Esophagus squamous epithelium (tissue), 5 donors: Measurements from ENCODE around the gene FBLN5. TPM values are rescaled to one million over a fixed set of nuclear protein-coding genes. Genes with fewer than 3 reads are reported as not detected.

Experiments
- DNase-seq: peaks from one replicate; lab custom pipeline; 2025; lab: John Stamatoyannopoulos, UW
- H3K27ac ChIP-seq, 4 donors: fragments of 200-600 bp; sonication (generic); one replicate each; pipeline ENCODE4 v1.5.1; 2016 to 2019; ENCODE audit warnings: mild to moderate bottlenecking in 1 of 4
- H3K27me3 ChIP-seq, 4 donors: fragments of 200-600 bp; sonication (generic); 1 replicate in 3 of 4; 2 replicates in 1 of 4; pipeline versions ENCODE4 v1.5.1 to v1.6.0; 2017 to 2021; ENCODE audit warnings: antibody characterized with exemption in 1 of 4
- H3K36me3 ChIP-seq, 3 donors: fragments of 200-600 bp; sonication (generic); one replicate each; pipeline ENCODE4 v1.5.1; 2016 to 2019
- H3K4me1 ChIP-seq, 3 donors: fragments of 200-600 bp; sonication (generic); one replicate each; pipeline ENCODE4 v1.5.1; 2017 to 2019
- H3K4me3 ChIP-seq, 4 donors: fragments of 200-600 bp; sonication (generic); 1 replicate in 3 of 4; 2 replicates in 1 of 4; pipeline ENCODE4 v1.5.1; 2016 to 2019; ENCODE audit warnings: mild to moderate bottlenecking in 2 of 4, moderate library complexity in 1 of 4
- H3K9me3 ChIP-seq, 3 donors: fragments of 200-600 bp; sonication (generic); one replicate each; pipeline ENCODE4 v1.5.1; 2016 to 2019
- CTCF ChIP-seq, 6 experiments: fragments of 450-650 bp in 4 of 6; fragments of 200-600 bp in 2 of 6; sonication (generic) in 2 of 6; IDR thresholded peaks; one replicate each; pipeline ENCODE4 v1.5.1; 2016 to 2019; ENCODE audit warnings: antibody characterized with exemption in 6 of 6, mild to moderate bottlenecking in 4 of 6, moderate library complexity in 4 of 6
- POLR2A ChIP-seq, 4 donors: fragments of 450-650 bp; IDR thresholded peaks; one replicate each; pipeline ENCODE4 v1.6.1; 2017; ENCODE audit warnings: antibody characterized with exemption in 4 of 4, mild to moderate bottlenecking in 4 of 4, moderate library complexity in 3 of 4
- WGBS, 2 donors: methylation state at CpG; one replicate each; pipeline ENCODE4 v1.1.5; 2018; 5-methylcytosine and 5-hydroxymethylcytosine counted together
- intact Hi-C: fragments of 100-400 bp; cut with DNase I; formaldehyde crosslinking; loops from one replicate; pipeline ENCODE4 v1.15.0; 2022
- total RNA-seq, 4 donors: library from RNA; depleted of rRNA; stranded (reverse); fragments of >200 nt; gene quantifications; one replicate each; pipeline ENCODE4 v1.1.0, GENCODE V29; 2016
- donor health status: DM: yes; HTN: yes; CAD: no.

FBLN5 gene
- total RNA-seq, 4 donors from 2014 or later, result 1.2 to 83.5 (median 8.0) TPM

DNA sequence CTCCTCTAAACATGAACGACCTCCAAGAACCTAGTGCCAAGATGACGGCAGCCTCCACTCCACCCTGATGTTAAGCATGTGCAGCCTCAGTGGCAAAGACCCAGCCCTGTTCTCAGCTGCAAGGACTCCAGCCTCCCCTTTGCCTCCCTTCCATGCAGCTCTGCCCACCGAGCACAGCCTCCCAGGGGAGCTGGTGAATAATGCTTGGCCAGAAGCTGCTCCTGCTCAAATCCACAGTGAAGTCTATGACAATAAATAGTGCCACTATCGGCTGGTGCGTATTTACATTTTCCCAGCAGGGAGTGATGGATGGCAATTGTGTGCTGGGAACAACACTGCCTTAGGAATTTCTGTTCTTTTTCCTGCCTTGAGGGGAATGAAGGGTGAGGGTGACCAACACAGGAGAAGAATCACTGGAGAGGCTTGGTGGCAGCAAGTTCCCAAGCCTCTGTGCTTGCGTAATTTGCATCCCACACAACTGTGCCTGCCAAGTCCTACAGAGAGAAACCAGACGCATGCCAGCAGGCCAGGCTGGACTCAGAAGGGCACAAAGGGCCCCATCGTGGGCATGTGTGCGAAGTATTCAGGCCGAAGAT lies 50.3 kb downstream of the FBLN5 start:
- peak overlapping the region in 3 of 4 donors; percentile 19 to 39 (median 31) for H3K27ac ChIP-seq
- no peak for DNase-seq
- intact Hi-C loops, result no loop called here
- no peaks in the 10 kb centered on the region for H3K9me3 ChIP-seq
- H3K27me3 ChIP-seq, result peaks cover 0 to 6% (median 0%) of the 10 kb centered on the region in 4 donors
- H3K4me1 ChIP-seq, result peaks cover 4 to 45% (median 6%) of the 10 kb centered on the region in 3 donors
- no peaks in the 10 kb centered on the region for H3K36me3 ChIP-seq
- no peak for TF ChIP-seq CTCF (IDR thresholded peaks at IDR 0.05)
- no peak for TF ChIP-seq POLR2A (IDR thresholded peaks at IDR 0.05)
- 27 to 42% methylated on average over 7 to 8 of the region's 10 CpGs for WGBS, 2 donors
- H3K4me3 ChIP-seq, result no peak overlapping the region

DNA sequence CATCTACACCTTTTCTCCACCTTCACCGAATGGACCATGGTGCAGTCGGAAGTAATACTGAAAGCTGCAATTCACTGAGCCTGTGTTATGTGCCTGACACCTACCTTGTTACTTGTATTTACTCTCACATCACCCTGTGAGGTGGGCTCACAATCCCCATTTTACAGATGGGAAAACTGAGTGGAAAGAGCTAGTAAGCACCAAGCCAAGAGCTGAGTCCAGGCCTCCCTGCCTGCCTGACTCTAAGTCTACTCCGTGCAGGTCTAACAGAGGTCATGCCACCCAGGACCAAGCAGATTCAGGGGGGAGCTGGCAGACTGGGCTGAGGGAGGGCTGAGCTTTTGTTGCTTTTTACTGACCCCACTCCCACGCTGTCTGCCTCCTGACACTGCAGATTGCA lies 51.1 kb downstream of the FBLN5 start:
- TF ChIP-seq CTCF (IDR thresholded peaks at IDR 0.05) (no peak), POLR2A (IDR thresholded peaks at IDR 0.05) (no peak)
- WGBS, 2 donors, result 93 to 100% methylated on average over 3 of the region's 4 CpGs
- no peak overlapping the region for H3K4me3 ChIP-seq
- DNase-seq, result no peak
- H3K4me1 ChIP-seq, result peaks cover 4 to 51% (median 9%) of the 10 kb centered on the region in 3 donors
- no peaks in the 10 kb centered on the region for H3K9me3 ChIP-seq
- H3K36me3 ChIP-seq, result no peaks in the 10 kb centered on the region
- intact Hi-C loops, result no loop called here
- H3K27me3 ChIP-seq, result peaks cover 0 to 6% (median 0%) of the 10 kb centered on the region in 4 donors
- peak overlapping the region in 3 of 4 donors; percentile 19 to 31 (median 31) for H3K27ac ChIP-seq

DNA sequence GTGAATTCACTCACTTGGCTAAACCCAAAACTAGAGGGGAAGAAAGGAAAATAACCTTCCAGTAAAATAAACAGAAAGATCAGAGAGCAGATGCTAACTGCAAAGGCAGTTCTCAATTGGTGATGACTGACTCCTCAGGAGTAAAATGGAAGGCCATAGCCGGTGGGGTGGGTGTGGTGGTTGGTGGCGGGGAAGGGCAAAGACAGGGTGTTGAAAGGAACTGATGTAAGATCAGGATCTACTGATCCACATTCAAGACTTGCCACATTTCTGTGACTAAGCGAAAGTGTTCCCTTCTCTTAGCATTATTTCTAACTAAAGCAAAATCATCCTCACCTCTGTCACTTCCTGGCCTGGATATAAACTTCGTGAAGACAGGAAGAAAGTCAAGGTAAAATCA lies 53.8 kb downstream of the FBLN5 start:
- peaks cover 14 to 67% (median 31%) of the 10 kb centered on the region in 3 donors for H3K4me1 ChIP-seq
- DNase-seq, result no peak
- intact Hi-C loops, result no loop called here

GRCh38 chr14:91893007-91893406 lies 54.5 kb downstream of the FBLN5 start:
- Histone ChIP-seq H3K36me3 (no peaks in the 10 kb centered on the region), H3K9me3 (no peaks in the 10 kb centered on the region), H3K27ac (peak overlapping the region in 1 of 4 donors; percentile 36), H3K4me1 (peaks cover 14 to 62% (median 27%) of the 10 kb centered on the region in 3 donors), H3K27me3 (peaks cover 0 to 6% (median 0%) of the 10 kb centered on the region in 4 donors), H3K4me3 (no peak overlapping the region)
- intact Hi-C loops, result no loop called here
- TF ChIP-seq CTCF (IDR thresholded peaks at IDR 0.05) (peak; percentile 19 to 39 (median 24)), POLR2A (IDR thresholded peaks at IDR 0.05) (no peak)
- WGBS, 2 donors, result 40 to 62% methylated on average over 6 to 7 of the region's 7 CpGs
- DNase-seq, result no peak

More for the DNA sequence above, 53.8 kb downstream of the FBLN5 start:
- Histone ChIP-seq H3K27ac (no peak overlapping the region), H3K4me3 (no peak overlapping the region), H3K36me3 (no peaks in the 10 kb centered on the region), H3K27me3 (peaks cover 0 to 6% (median 0%) of the 10 kb centered on the region in 4 donors), H3K9me3 (no peaks in the 10 kb centered on the region)
- 40 to 51% methylated on average over 4 of the region's 4 CpGs for WGBS, 2 donors
- TF ChIP-seq POLR2A (IDR thresholded peaks at IDR 0.05), result no peak
- TF ChIP-seq CTCF (IDR thresholded peaks at IDR 0.05), result no peak

DNA sequence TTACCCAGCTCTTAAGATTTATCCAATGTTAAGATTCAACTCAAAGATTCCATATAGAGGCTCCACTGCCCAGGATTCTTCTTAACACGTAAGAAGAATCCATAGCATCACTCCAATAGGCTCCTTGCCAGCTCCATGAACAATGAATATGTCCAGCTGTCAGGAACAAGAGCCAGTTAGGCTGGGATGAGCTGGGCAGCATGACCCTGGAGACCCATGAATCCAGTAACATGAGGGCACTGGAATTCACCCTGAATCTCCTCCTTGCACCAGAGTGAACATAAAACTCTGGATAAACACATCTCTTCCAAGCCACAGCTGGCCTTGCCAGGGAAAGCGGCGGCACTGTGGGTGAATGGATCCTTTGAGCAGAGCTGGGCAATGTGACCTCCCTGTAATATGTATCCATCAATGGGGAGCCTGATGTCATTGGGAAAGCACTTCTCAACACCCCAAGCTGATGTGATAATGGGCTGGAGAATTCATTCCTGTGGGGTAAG lies 55.7 kb downstream of the FBLN5 start:
- Histone ChIP-seq H3K27me3 (peaks cover 0 to 4% (median 0%) of the 10 kb centered on the region in 4 donors), H3K36me3 (no peaks in the 10 kb centered on the region), H3K4me3 (no peak overlapping the region), H3K9me3 (no peaks in the 10 kb centered on the region), H3K27ac (peak overlapping the region in 2 of 4 donors; percentile 21 to 36), H3K4me1 (peaks cover 10 to 49% (median 24%) of the 10 kb centered on the region in 3 donors)
- 85 to 94% methylated on average over 3 of the region's 3 CpGs for WGBS, 2 donors
- TF ChIP-seq CTCF (IDR thresholded peaks at IDR 0.05), result no peak
- TF ChIP-seq POLR2A (IDR thresholded peaks at IDR 0.05), result no peak
- no peak for DNase-seq
- intact Hi-C loops, result no loop called here
